Small intestine (tissue), 7 donors: ENCODE results near the gene HES3. TPM values are rescaled to one million over a fixed set of nuclear protein-coding genes. Genes with fewer than 3 reads are reported as not detected.

Source experiments
- DNase-seq, 2 donors: peaks; one replicate each; pipeline versions ENCODE4 v3.0.0 to v3.0.0-alpha.2; 2013
- FAIRE-seq: peaks from 2 replicates; lab custom pipeline; 2012; peaks lifted over from hg19 to GRCh38; lab: Jason Lieb, UNC
- H3K27ac ChIP-seq, 3 donors: one replicate each; pipeline ENCODE4 v1.5.1; 2013; ENCODE audit warnings: low read length in 2 of 3, mild to moderate bottlenecking in 2 of 3, control low read depth in 1 of 3, inconsistent platforms in 1 of 3, low read depth in 1 of 3, moderate library complexity in 1 of 3
- H3K27me3 ChIP-seq, 3 donors: one replicate each; pipeline ENCODE4 v1.6.1; 2013; ENCODE audit warnings: low read length in 3 of 3, inconsistent platforms in 1 of 3; ENCODE audit not compliant: control insufficient read depth in 3 of 3, insufficient read depth in 3 of 3
- H3K36me3 ChIP-seq, 3 donors: one replicate each; pipeline ENCODE4 v1.6.1; 2013; ENCODE audit warnings: low read length in 3 of 3, inconsistent platforms in 1 of 3, low read depth in 1 of 3, mild to moderate bottlenecking in 1 of 3, moderate library complexity in 1 of 3; ENCODE audit not compliant: control insufficient read depth in 3 of 3, insufficient read depth in 2 of 3
- H3K4me1 ChIP-seq, 3 donors: one replicate each; pipeline ENCODE4 v1.6.1; 2013; ENCODE audit warnings: low read length in 2 of 3, inconsistent platforms in 1 of 3, low read depth in 1 of 3, mild to moderate bottlenecking in 1 of 3, moderate library complexity in 1 of 3; ENCODE audit not compliant: control insufficient read depth in 3 of 3, insufficient read depth in 2 of 3
- H3K4me3 ChIP-seq, 3 donors: one replicate each; pipeline ENCODE4 v1.5.1; 2013; ENCODE audit warnings: low read length in 3 of 3, control low read depth in 1 of 3, inconsistent platforms in 1 of 3, low read depth in 1 of 3, mild to moderate bottlenecking in 1 of 3, moderate library complexity in 1 of 3
- H3K9me3 ChIP-seq, 2 donors: one replicate each; pipeline ENCODE4 v1.6.1; 2013; ENCODE audit warnings: low read depth in 1 of 2, low read length in 1 of 2; ENCODE audit not compliant: control insufficient read depth in 2 of 2, insufficient read depth in 1 of 2
- WGBS, 3 donors: extraction: QIAGEN DNeasy Blood & Tissue Kit; methylation state at CpG; one replicate each; pipeline ENCODE4 v1.1.7; 2013; 5-methylcytosine and 5-hydroxymethylcytosine counted together
- polyA plus RNA-seq, 4 donors: library from polyadenylated mRNA; stranded (reverse) in 3 of 4; unstranded in 1 of 4; fragments of 200-250 nt in 3 of 4; fragments of 120-200 nt in 1 of 4; gene quantifications; one replicate each; pipeline versions ENCODE4 v1.2.1 to v1.2.3, GENCODE V29; 2013
- donor health status: healthy with polysubstance abuse.
- donor health status: control.
- donor health status: control.
- donor health status: Bipolar disorder and iron deficiency.
- donor health status: healthy.

HES3 gene
- polyA plus RNA-seq, 4 donors: not detected

DNA sequence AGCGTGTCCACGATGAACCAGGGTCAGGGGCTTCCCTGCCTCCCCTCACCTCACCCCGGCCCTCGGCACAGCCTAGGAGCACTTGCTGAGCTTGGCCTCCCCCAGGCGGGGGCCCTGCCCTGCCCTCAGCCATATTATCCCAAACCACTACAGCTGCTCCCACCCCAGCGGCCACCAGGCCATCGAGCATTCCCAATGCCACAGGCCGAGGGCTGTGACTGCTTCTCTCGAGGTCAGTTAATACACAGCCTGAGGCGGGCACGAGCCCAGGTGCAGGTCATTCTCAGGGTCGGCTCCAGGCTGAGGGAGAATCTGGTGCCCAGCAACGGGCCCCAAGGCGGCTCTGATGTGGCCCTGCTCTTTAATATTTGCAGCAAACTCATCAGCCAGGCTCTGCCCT is 25.3 kb downstream of the HES3 start:
- FAIRE-seq (no peak), DNase-seq (no peak)
- Histone ChIP-seq H3K27ac (peak overlapping the region in 1 of 3 donors; percentile 78), H3K27me3 (no peaks in the 10 kb centered on the region), H3K4me3 (no peak overlapping the region), H3K9me3 (no peaks in the 10 kb centered on the region), H3K4me1 (peaks cover 0 to 57% (median 10%) of the 10 kb centered on the region in 3 donors), H3K36me3 (peaks cover 2 to 27% (median 3%) of the 10 kb centered on the region in 3 donors)
- 87 to 95% (median 92%) methylated on average over 14 of the region's 14 CpGs for WGBS, 3 donors

DNA sequence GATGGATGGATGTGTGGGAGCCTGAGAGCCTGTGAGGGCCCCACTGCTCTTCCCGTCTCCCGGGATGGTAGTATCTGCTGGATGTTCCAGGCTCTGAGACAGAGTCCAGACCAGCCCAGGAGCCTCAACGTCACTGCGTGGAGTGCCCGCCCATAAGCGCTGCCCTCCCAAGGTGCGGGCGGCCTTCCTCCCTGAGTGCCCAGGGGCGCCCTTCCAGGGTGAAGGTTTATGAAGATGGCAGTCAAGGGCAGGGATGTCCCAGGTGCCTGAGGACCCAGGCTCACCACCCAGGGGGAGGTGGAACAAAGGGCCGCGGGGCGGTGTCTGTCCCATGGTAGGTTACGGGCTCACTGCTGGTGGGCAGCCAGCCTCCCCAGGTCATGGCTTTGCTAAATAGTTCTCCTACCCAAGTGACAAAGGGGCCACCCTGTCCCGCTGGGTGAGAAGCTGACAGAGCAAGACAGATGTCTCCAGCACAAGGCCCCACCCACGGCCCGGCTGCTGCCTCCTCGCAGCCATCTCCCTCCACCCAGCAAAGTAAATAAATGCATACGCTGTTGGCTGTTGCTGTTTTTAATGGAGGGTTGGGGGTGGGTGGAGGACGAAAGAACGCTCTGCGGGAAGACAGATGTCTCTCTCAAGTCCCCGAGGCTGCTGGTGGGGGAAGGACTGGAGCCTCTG is 25.9 kb downstream of the HES3 start:
- DNase-seq (peak; percentile 59 to 72), FAIRE-seq (no peak)
- Histone ChIP-seq H3K27me3 (no peaks in the 10 kb centered on the region), H3K4me1 (peaks cover 0 to 57% (median 10%) of the 10 kb centered on the region in 3 donors), H3K9me3 (no peaks in the 10 kb centered on the region), H3K36me3 (peaks cover 2 to 27% (median 3%) of the 10 kb centered on the region in 3 donors), H3K4me3 (no peak overlapping the region), H3K27ac (peak overlapping the region in 2 of 3 donors; percentile 78 to 79)
- 56 to 63% (median 61%) methylated on average over 21 to 22 of the region's 22 CpGs for WGBS, 3 donors

DNA sequence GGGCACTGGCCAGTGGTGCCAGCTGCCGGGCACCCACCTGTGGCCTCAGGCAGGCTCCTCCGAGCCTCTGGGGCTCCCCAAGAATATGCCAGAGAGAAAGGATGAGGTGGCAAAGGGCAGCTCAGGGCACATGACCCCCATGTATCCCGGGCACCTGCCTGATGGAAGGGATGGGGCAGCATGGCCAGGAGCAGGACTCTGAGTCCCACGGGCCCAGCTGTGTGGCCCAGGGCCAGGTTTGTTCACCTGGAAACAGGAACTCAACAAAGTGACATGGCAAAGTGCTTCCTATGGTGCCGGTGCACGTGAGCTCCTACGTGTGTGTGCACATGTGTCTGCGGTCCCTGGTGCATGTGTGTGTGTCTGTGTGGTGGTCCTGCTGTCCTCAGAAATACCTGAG is 26.4 kb downstream of the HES3 start:
- Histone ChIP-seq H3K36me3 (peaks cover 2 to 30% (median 3%) of the 10 kb centered on the region in 3 donors), H3K4me3 (no peak overlapping the region), H3K4me1 (peaks cover 0 to 55% (median 10%) of the 10 kb centered on the region in 3 donors), H3K27me3 (no peaks in the 10 kb centered on the region), H3K9me3 (no peaks in the 10 kb centered on the region), H3K27ac (peak overlapping the region in 2 of 3 donors; percentile 78 to 79)
- FAIRE-seq (no peak), DNase-seq (peak in 1 of 2 donors; percentile 52)
- 16 to 48% (median 38%) methylated on average over 8 of the region's 8 CpGs for WGBS, 3 donors

DNA sequence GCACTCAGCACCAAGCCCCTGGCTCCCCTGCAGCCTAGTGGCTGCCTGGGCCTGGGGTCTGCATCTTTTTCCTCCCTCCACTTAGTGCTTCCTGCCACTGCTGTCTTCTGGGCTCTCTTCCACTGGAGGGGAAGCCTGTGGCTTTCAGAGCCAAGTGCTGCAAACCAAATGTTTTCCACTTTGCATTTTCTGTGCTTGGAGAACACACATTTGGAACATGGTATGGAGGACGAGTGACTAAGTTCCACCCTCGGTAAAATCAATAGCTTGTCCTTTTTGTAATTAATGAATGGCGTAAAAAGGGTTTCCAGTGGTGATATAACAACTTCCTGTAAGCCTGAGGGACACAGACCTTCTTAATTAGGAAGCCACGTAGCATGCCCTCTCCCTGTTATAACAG is 27.0 kb downstream of the HES3 start:
- Histone ChIP-seq H3K4me3 (no peak overlapping the region), H3K36me3 (peaks cover 0 to 33% (median under 1%) of the 10 kb centered on the region in 3 donors), H3K9me3 (no peaks in the 10 kb centered on the region), H3K27me3 (no peaks in the 10 kb centered on the region), H3K27ac (peak overlapping the region in 2 of 3 donors; percentile 78 to 79), H3K4me1 (peaks cover 0 to 56% (median 10%) of the 10 kb centered on the region in 3 donors)
- DNase-seq (no peak), FAIRE-seq (no peak)
- 25 to 45% (median 38%) methylated on average over 4 of the region's 4 CpGs for WGBS, 3 donors

DNA sequence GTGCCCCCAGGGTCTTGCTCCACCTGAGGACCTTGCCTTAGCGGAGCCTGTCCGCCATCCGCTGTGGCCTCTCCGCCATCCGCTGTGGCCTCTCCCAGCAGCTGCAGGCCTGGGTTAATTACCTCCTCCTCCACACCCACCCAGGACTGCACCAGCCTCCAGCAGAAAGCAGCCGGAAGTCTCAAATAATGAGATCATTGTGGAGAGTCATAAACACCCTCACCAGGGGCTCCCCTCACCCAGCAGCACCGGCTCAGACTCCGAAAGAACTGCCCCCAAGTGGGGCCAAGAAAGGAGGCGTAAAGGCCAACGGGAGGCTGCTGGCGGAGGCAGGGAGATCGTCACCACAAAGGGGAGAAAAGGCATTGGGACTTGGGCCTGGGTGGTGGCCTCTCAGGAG is 27.6 kb downstream of the HES3 start:
- DNase-seq (peak; percentile 68 to 87), FAIRE-seq (no peak)
- WGBS, 3 donors: 19 to 53% (median 36%) methylated on average over 12 of the region's 12 CpGs
- no peaks in the 10 kb centered on the region for H3K9me3 ChIP-seq
- peaks cover 0 to 30% (median 0%) of the 10 kb centered on the region in 3 donors for H3K36me3 ChIP-seq
- peak overlapping the region in 2 of 3 donors; percentile 78 to 79 for H3K27ac ChIP-seq
- no peak overlapping the region for H3K4me3 ChIP-seq
- peaks cover 0 to 61% (median 10%) of the 10 kb centered on the region in 3 donors for H3K4me1 ChIP-seq
- H3K27me3 ChIP-seq: no peaks in the 10 kb centered on the region

DNA sequence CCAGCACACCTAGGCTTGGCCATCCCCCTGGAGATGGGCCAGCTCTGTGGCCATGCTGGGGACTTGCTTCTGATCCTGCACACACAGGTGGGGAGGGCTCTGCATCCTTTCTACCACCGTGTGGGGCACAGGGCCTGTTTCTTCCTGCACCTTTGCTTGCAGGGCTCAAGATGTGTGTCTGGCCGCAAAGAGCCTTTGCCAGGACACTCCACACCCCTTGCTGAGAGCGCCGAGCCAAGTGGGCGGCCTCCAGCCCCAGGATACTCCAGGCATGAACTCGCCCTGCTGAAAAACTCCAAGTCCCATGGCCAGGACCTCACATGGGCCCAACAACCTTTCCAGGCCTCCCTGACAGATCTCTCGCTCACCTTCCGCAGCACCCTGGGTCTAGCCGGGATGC is 28.5 kb downstream of the HES3 start:
- DNase-seq: no peak
- Histone ChIP-seq H3K36me3 (peaks cover 0 to 26% (median 0%) of the 10 kb centered on the region in 3 donors), H3K9me3 (no peaks in the 10 kb centered on the region), H3K4me1 (peaks cover 0 to 70% (median 10%) of the 10 kb centered on the region in 3 donors), H3K27me3 (no peaks in the 10 kb centered on the region), H3K27ac (peak overlapping the region in 1 of 3 donors; percentile 32), H3K4me3 (no peak overlapping the region)
- FAIRE-seq: no peak
- WGBS, 3 donors: 82 to 85% (median 83%) methylated on average over 9 of the region's 9 CpGs

DNA sequence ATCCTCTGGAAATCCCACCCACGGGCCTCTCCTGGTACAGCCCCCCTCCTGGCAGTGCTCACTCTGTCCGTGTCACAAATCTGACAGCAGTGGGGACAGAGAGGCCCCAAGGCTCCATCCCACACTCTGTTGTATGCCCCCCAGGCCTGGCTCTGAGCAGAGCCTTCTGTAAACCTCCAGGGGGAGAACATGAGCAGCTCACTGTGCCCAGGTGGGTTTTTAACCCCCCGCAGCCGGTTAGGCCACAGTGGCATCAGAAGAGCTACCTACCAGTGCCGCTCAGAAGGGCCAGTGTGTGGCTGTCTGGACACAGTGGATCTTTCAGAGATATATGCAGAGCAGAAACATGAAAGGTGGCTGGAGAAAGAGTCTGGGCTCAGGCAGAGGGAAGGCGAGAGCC is 28.9 kb downstream of the HES3 start:
- no peak overlapping the region for H3K4me3 ChIP-seq
- peaks cover 0 to 74% (median 10%) of the 10 kb centered on the region in 3 donors for H3K4me1 ChIP-seq
- FAIRE-seq (no peak), DNase-seq (no peak)
- no peaks in the 10 kb centered on the region for H3K27me3 ChIP-seq
- WGBS, 3 donors: 72 to 84% (median 78%) methylated on average over 6 of the region's 6 CpGs
- no peaks in the 10 kb centered on the region for H3K9me3 ChIP-seq
- H3K36me3 ChIP-seq: peaks cover 0 to 25% (median 4%) of the 10 kb centered on the region in 3 donors
- peak overlapping the region in 2 of 3 donors; percentile 32 to 37 for H3K27ac ChIP-seq

DNA sequence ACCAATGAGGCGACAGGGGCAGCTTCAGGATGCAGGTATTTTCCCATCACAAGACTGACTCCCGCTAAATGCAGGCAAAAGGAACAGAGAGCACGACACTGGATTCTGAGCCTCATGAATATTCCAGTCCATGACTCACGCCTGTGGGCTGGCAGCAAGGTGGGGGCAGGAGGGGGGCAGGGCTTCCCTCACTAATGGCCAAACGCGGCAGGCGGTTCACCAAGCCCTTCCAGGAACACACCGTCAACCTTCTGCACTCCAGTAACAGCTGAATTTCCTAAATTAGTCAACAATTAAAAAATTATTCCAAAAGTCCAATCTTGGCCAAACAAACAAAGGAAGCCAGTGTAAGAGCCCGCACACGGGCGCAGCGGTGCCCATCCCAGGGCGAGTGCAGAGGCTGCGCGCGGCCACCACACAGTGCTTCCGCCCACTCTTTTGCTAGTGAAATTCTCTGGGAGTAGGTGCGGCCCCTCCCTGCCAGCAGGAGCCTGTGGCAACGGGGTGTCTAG is 29.5 kb downstream of the HES3 start:
- no peaks in the 10 kb centered on the region for H3K9me3 ChIP-seq
- peak; percentile 61 to 65 for DNase-seq
- peaks cover 0 to 28% (median 8%) of the 10 kb centered on the region in 3 donors for H3K36me3 ChIP-seq
- peak overlapping the region in 2 of 3 donors; percentile 32 to 37 for H3K27ac ChIP-seq
- FAIRE-seq: no peak
- WGBS, 3 donors: 30 to 61% (median 50%) methylated on average over 19 of the region's 19 CpGs
- no peaks in the 10 kb centered on the region for H3K27me3 ChIP-seq
- no peak overlapping the region for H3K4me3 ChIP-seq
- H3K4me1 ChIP-seq: peaks cover 0 to 78% (median 10%) of the 10 kb centered on the region in 3 donors
